RWPE2 (cell line): ENCODE data around the gene CROCC2.

ENCODE experiments used
- ATAC-seq: fragments of 200-7000 bp; cut with Tn5 transposase; 3 replicates; pipeline ENCODE4 v1.9.1; 2021; ENCODE audit warnings: low read depth
- DNase-seq: peaks from one replicate; pipeline ENCODE4 v3.0.0-alpha.2; 2020; ENCODE audit warnings: low spot score
- H3K27ac ChIP-seq: fragments of 450-650 bp; 2 replicates; pipeline ENCODE4 v1.5.1; 2017; ENCODE audit warnings: mild to moderate bottlenecking; ENCODE audit not compliant: poor library complexity, severe bottlenecking
- H3K27me3 ChIP-seq: fragments of 250-450 bp; sonication (Bioruptor Pico); 2 replicates; pipeline ENCODE4 v1.5.1; 2021; ENCODE audit warnings: mild to moderate bottlenecking, moderate library complexity; ENCODE audit not compliant: insufficient read depth, poor library complexity, severe bottlenecking
- H3K36me3 ChIP-seq: fragments of 250-450 bp; sonication (Bioruptor Pico); 2 replicates; pipeline ENCODE4 v1.5.1; 2020; ENCODE audit warnings: low read depth, mild to moderate bottlenecking, moderate library complexity
- H3K4me1 ChIP-seq: fragments of 250-450 bp; sonication (Bioruptor Pico); 2 replicates; pipeline ENCODE4 v1.5.1; 2021; ENCODE audit warnings: mild to moderate bottlenecking, moderate library complexity; ENCODE audit not compliant: insufficient read depth, poor library complexity, severe bottlenecking
- H3K4me3 ChIP-seq: fragments of 250-450 bp; sonication (Bioruptor Pico); 2 replicates; pipeline ENCODE4 v1.5.1; 2021; ENCODE audit warnings: mild to moderate bottlenecking, moderate library complexity; ENCODE audit not compliant: severe bottlenecking
- H3K9me3 ChIP-seq: fragments of 250-450 bp; sonication (Bioruptor Pico); 2 replicates; pipeline ENCODE4 v1.5.1; 2021; ENCODE audit warnings: mild to moderate bottlenecking, moderate library complexity; ENCODE audit not compliant: severe bottlenecking
- TF ChIP-seq, protein P1 (sequence below): fragments of 450-650 bp; IDR thresholded peaks from one replicate; pipeline ENCODE4 v1.5.1; 2017; ENCODE audit warnings: mild to moderate bottlenecking, moderate library complexity; ENCODE audit not compliant: poor library complexity, severe bottlenecking

CROCC2 gene

DNA sequence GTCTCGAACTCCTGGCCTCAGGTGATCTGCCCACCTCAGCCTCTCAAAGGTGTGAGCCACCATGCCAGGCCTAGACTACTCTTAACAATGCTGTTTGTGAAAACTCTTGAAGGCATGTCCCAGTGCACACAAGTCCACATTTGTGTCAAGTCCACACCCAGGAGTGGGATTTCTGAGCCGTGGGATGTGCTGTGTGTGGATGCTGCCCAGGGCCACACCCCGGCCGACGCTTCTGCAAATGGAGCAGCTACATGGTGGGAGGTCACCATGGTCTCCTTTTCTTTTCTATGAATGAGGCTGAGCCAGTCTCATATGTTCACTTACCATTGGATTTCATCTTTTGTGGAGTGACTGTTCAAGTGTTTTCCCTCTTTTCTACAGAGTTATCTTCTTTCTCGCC, 108.1 kb downstream of the CROCC2 start:
- TF ChIP-seq, protein P1, sequence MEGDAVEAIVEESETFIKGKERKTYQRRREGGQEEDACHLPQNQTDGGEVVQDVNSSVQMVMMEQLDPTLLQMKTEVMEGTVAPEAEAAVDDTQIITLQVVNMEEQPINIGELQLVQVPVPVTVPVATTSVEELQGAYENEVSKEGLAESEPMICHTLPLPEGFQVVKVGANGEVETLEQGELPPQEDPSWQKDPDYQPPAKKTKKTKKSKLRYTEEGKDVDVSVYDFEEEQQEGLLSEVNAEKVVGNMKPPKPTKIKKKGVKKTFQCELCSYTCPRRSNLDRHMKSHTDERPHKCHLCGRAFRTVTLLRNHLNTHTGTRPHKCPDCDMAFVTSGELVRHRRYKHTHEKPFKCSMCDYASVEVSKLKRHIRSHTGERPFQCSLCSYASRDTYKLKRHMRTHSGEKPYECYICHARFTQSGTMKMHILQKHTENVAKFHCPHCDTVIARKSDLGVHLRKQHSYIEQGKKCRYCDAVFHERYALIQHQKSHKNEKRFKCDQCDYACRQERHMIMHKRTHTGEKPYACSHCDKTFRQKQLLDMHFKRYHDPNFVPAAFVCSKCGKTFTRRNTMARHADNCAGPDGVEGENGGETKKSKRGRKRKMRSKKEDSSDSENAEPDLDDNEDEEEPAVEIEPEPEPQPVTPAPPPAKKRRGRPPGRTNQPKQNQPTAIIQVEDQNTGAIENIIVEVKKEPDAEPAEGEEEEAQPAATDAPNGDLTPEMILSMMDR, result no peak
- Histone ChIP-seq H3K9me3 (no peaks in the 10 kb centered on the region), H3K27me3 (no peaks in the 10 kb centered on the region), H3K4me1 (no peaks in the 10 kb centered on the region), H3K36me3 (no peaks in the 10 kb centered on the region), H3K4me3 (no peak overlapping the region), H3K27ac (no peak overlapping the region)
- DNase-seq (no peak), ATAC-seq (no peak)

DNA sequence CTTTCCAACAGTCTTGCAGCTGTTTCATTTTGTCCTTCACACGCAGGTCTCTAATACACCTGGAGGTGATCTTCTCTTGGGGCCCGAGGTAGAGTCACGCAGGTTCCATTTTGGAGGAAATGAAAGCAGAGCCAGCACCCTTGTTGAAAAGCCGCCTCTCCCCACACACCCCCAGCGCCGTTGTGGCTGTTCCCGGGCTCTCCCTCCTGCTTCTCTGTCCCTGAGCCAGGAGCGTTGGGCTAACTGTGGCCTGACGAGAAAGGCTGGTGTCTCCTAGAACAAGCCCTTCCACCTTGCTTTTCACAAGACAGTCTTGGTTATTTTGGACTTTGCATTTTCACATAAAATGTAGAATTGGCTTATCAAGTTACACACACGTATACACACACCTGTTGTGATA, 108.6 kb downstream of the CROCC2 start:
- H3K27ac ChIP-seq, result no peak overlapping the region
- no peaks in the 10 kb centered on the region for H3K4me1 ChIP-seq
- H3K4me3 ChIP-seq, result no peak overlapping the region
- H3K27me3 ChIP-seq, result no peaks in the 10 kb centered on the region
- H3K9me3 ChIP-seq, result no peaks in the 10 kb centered on the region
- TF ChIP-seq, protein P1, result no peak
- ATAC-seq, result no peak
- DNase-seq, result no peak
- H3K36me3 ChIP-seq, result no peaks in the 10 kb centered on the region

DNA sequence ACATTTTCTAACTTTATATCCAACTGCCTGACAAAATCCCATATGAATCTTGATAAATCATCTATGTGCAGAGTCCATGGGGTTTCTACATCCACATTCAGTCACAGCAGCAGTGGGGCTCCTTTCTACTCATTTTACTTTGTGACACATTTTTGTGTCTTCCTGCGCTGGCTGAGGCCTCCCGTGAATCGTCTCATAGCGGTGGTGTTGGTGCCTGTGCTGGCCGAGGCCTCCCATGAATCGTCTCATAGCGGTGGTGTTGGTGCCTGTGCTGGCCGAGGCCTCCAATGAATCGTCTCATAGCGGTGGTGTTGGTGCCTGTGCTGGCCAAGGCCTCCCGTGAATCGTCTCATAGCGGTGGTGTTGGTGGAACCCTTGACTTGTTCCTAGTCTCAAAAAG, 109.3 kb downstream of the CROCC2 start:
- Histone ChIP-seq H3K4me1 (no peaks in the 10 kb centered on the region), H3K36me3 (no peaks in the 10 kb centered on the region), H3K27ac (no peak overlapping the region), H3K9me3 (no peaks in the 10 kb centered on the region), H3K4me3 (no peak overlapping the region), H3K27me3 (no peaks in the 10 kb centered on the region)
- DNase-seq, result no peak
- ATAC-seq, result no peak
- TF ChIP-seq, protein P1, result no peak

DNA sequence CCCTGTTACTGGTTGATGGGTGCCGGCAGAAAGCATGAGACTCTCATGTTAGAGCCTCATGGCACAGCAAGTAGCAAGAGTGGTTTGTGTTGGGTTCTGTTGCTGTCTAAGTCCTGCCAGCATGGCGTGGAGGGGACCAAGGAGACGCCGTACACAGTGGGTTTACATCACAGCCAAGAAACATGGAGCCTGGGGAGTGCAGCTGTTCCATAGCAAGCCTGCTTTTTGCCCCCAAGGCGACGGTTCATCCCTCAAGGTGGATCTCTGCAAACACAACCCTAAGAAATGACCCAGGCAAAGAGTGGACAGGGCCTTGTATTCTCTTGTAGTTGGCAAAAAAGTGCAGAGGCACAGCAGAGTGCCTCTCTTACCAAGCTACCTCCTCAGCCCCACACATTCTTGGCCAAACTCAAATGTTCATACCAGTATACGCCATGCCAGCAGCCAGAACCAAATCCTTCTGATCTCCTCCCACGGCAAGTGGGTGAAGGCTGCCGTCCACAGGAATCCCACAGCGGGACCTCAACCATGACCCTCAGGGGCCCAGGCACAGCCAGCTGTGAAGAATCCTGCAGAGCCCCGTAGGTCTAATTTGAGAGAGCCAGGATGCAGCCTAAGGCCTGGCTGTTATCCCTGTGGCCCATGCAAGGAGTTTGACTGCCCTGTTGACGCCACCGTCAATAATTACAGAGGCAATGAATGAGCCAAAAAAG, 111.2 kb downstream of the CROCC2 start:
- DNase-seq, result no peak
- H3K4me3 ChIP-seq, result no peak overlapping the region
- H3K9me3 ChIP-seq, result no peaks in the 10 kb centered on the region
- H3K36me3 ChIP-seq, result no peaks in the 10 kb centered on the region
- H3K4me1 ChIP-seq, result no peaks in the 10 kb centered on the region
- TF ChIP-seq, protein P1, result no peak
- no peaks in the 10 kb centered on the region for H3K27me3 ChIP-seq
- ATAC-seq, result no peak
- no peak overlapping the region for H3K27ac ChIP-seq
